NCI-H524 (cell line): ENCODE results near the gene PTGFR.

Experiments used
- DNase-seq, 2 experiments: peaks; one replicate each; lab custom pipeline; 2025; lab: John Stamatoyannopoulos, UW

PTGFR gene

DNA sequence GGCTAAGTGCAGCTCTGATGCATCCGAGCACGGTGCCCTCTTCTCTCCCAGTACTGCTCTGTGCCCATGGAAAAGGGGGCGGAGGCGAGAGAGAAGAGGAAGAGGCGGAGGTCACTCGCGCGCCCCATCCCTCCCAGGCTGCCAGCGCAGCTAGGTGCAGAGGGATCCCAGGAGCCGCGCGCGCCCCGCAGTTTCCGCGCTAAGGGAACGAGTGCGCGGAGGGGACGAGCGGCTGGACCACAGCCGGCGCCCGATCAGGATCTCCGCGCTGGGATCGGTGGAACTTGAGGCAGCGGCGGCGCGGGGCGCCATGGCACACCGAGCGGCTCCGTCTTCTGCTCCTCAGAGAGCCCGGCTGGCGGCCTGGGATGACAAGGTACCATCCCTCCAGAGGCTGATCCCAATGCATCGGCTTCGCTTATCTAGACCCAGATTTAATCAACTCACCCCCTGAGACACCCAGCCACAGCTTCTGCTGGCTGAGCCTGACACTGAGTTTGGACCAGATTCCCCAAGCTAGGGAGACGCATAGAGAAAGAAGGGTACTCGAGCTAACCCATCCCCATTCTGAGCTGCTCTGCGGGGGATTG, at the start of gene PTGFR:
TSS of gene PTGFR (plus strand) at position 114 of the 590 bp plus-strand sequence. CDS start 1,770 bp downstream, outside the sequence.
- peak; percentile 35 to 62 for DNase-seq

DNA sequence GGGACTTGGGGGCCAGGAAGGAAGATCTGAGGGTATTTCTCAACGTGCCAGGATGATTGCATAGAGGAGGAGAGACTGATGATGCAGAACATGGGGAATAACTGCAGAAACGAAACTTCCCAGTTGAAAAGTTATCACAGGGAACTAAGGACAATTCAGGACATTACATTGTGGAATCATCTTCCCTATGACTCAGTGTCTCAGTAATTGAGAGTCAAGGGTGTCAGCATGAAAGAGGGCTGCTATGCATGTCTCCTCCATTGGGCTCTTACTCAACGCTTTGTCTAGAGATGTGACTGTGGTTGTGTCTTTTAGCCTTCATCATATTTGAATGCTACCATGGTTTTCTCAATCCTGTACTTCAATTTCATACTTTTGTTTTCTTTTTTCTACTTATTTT, 48.9 kb upstream of the PTGFR start:
- no peak for DNase-seq

- DNase-seq, result no peak
Measured at GRCh38 chr1:78447086-78447485, 43.7 kb upstream of the PTGFR start.

GRCh38 chr1:78464449-78464891, 26.3 kb upstream of the PTGFR start:
- no peak for DNase-seq

- DNase-seq, result no peak
Measured at GRCh38 chr1:78465143-78465542, 25.6 kb upstream of the PTGFR start.

DNA sequence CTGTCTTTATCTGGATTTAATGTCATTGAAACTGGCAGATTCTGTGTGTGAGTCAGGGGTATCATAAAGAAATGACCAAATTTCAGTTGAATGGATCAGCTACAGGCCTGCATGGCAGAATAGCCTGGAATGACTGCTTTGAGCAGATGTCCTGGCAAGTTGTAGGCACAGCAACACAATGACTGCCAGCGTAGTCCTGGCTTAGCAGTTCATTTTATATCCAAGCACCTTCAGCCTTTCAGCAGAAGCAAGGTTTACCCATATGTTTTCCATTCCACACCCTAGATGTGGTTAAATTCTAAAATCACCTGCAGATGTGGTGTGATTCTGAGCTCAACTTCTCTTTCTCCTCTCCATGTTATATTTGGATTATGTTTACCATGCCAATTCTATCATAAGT, 22.3 kb upstream of the PTGFR start:
- no peak for DNase-seq

DNA sequence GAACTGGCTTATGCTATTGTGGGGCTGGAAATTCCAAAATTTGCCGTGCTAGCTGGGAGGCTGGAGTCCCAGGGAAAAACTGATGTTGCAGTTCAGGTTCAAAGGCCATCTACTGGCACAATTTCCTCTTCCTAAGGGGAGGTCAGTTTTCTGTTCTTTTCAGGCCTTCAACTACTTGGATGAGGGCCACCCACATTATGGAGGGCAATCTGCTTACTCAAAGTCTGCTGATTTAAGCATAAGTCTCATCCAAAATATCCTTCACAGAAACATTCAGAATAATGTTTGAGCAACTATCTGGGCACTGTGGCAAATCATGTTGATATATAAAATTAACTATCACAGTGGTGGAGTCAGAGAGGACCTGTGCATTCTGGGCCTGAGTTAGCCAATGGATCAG, 21.2 kb upstream of the PTGFR start:
- no peak for DNase-seq

- DNase-seq, result no peak
Measured at GRCh38 chr1:78471890-78472620, 18.7 kb upstream of the PTGFR start.

GRCh38 chr1:78472851-78473496, 17.8 kb upstream of the PTGFR start:
- no peak for DNase-seq

DNA sequence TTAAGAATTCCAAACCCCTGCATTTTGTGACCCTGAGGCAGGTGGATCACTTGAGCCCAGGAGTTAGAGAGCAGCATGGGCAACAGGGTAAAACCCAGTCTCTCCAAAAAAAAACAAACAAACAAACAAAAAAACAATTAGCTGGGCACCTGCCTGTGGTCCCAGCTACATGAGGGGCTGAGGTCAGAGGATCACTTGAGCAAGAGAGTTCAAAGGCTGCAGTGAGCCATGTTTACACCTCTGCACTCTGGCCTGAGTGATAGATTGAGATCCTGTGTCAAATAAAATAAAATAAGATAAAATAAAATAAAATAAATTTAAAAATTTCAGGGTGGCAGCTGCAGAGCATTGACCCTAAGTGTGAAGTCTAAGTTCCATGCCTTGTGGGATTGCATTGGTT, 16.7 kb upstream of the PTGFR start:
- no peak for DNase-seq

- no peak for DNase-seq
Measured at GRCh38 chr1:78475888-78476610, 14.7 kb upstream of the PTGFR start.

- DNase-seq, result peak; percentile 84 to 94
Measured at GRCh38 chr1:78483903-78484302, 6.9 kb upstream of the PTGFR start.

DNA sequence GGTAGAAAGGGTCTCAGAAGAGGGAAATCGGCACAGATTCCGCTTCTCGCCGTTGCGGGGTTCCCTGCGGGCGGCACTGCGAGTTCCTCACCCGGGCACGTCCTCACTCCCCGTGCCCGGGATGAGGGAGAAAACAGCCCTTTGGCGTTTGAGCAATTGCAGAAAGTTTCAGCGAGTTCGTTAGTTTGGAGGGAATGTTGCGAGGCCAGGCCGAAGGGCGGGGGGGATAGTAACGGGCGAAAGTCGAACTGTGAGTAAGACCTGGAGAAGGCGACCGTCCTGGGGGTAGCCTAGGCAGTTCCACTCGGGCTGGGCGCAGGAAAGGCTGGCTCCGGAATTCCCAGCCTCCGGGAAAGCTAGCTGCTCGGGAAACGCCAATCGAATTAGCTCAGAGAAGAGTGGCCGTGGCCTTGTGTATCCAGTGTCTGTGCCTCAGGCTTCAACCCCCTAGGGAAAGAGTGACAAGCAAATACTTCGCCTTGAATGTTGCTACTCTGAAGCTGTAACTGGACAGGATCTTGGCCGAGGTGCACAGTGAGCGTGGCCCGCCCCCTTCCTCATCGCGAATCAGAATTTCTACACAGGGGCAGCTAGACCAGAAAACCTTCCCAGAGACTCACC, 787 bp downstream of the PTGFR start:
- DNase-seq, result peak in 1 of 2 experiments; percentile 18

- no peak for DNase-seq
Measured at GRCh38 chr1:78492386-78492950, 1.7 kb downstream of the PTGFR start.

- no peak for DNase-seq
Measured at GRCh38 chr1:78493451-78493850, 2.7 kb downstream of the PTGFR start.

DNA sequence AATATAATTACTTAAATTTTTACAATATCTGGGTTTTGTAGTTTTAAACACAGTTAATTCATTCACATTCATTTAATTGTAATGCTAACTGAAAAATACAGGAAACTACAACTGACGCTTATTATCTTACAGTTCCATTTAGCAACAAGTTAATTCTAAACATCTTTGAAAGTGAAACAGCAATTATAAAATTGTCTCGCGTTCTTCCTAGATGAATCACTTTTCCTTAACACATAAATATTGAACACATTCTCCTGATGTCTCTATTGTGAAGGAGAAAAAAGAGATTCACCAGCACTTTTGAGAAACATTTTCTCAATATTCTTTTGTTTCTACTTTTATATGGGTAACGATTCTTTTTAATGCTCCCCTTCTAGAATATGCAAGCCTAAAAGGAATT, 6.4 kb downstream of the PTGFR start:
- DNase-seq, result no peak

- no peak for DNase-seq
Measured at GRCh38 chr1:78500529-78500928, 9.8 kb downstream of the PTGFR start.

DNA sequence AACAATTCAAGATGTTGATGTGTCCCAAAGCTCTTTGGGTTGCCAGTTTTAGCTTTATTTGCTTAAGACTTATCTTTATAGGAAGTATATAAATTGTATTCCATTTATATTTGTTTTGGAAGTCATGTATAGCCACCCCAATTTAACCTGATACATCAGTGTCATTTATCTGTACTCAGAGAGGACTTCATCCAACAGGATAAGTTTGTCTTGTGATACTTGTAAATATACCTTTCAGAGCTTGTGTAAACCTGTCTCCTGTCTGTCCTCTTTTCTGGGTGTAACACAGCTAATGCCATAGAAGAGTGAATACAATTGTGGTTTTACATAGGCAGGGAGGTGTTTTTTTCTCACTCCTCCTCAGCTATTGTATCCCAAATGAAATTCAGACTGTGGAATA, 10.4 kb downstream of the PTGFR start:
- no peak for DNase-seq

- no peak for DNase-seq
Measured at GRCh38 chr1:78511334-78511733, 20.6 kb downstream of the PTGFR start.

DNA sequence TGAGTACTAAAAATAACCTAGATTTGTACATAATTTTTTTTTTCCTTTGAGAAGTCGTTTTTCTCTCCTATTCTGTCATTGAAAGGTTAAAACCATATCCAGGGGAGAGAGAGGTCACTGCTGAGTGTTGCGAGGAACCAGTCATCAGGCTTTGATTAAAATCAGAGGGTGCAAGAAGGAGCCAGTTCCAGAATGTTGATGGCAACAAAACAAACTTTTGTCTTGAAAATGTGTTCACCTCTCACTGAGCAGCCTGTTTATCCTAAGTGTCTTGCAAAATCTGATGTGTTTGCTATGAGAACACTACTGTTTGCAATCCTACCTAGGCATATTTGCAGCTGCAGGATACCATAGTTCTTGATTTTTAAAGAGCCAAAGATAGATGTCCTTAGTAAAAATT, 25.9 kb downstream of the PTGFR start:
- DNase-seq, result no peak

DNA sequence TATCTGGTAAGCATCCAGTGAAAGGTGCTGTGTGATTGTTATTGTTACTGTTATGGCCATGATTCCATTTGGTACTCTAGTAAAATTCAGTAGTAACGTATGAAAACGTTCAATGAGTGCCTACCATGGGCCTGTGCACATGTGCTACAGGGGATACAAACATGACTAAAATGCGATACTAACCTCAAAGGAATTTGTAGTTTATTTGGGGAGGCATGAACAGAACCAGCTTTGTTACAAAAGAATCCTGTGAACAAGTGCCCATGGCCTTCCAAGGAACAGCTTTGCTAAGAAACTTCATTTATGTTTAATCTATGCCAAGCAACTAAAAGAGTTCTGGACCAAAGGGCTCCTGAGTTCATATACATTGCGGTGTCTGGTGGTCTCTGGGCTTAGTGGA, 28.7 kb downstream of the PTGFR start:
- DNase-seq, result no peak

DNA sequence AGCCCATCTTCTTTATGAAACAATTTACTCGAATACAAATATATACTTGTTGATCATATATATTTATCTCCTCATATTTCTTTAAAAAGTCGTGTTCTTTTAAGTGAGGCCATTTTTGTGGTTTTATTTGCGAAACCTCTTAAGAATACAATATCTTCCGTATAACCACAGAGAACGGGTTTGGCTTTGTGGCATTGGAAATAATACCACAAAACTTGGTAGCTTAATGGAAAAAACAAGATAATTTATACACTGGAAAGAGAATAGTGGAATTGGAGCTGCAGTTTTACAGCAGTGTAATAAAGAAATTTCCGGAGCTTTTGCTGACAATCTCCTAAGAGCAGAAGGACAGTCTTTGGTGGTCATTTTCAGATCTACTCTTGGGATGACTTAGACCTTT, 29.4 kb downstream of the PTGFR start:
- DNase-seq, result no peak
